Pancreas (tissue), 10 donors: Measurements from ENCODE around the gene C1GALT1C1L. TPM values are rescaled to one million over a fixed set of nuclear protein-coding genes. Genes with fewer than 3 reads are reported as not detected.

Source experiments
- ATAC-seq, 4 donors: fragments of 200-7000 bp; cut with Tn5 transposase; one replicate each; pipeline versions ENCODE4 v1.8.0 to v1.9.1; 2020; ENCODE audit warnings: mild to moderate bottlenecking in 4 of 4, moderate library complexity in 4 of 4
- DNase-seq, 6 donors: peaks; one replicate each; pipeline ENCODE4 v3.0.0-alpha.2; 2020
- FAIRE-seq: peaks from 2 replicates; lab custom pipeline; 2012; peaks lifted over from hg19 to GRCh38; lab: Jason Lieb, UNC
- H3K27ac ChIP-seq, 4 donors: fragments of 200-600 bp; sonication (generic); 1 replicate in 3 of 4; 2 replicates in 1 of 4; pipeline versions ENCODE4 v1.5.0 to v1.8.0; 2020
- H3K27me3 ChIP-seq, 4 donors: fragments of 200-600 bp; one replicate each; pipeline ENCODE4 v1.8.0; 2021
- H3K36me3 ChIP-seq, 3 donors: fragments of 200-600 bp; sonication (generic) in 1 of 3; one replicate each; pipeline versions ENCODE4 v1.5.0 to v1.8.0; 2020 to 2021
- H3K4me1 ChIP-seq, 3 donors: fragments of 200-600 bp; one replicate each; pipeline ENCODE4 v1.8.0; 2021
- H3K4me3 ChIP-seq, 4 donors: fragments of 200-600 bp; sonication (generic) in 2 of 4; one replicate each; pipeline versions ENCODE4 v1.5.0 to v1.8.0; 2020 to 2021
- H3K9me3 ChIP-seq, 4 donors: fragments of 200-600 bp; one replicate each; pipeline ENCODE4 v1.8.0; 2021
- CTCF ChIP-seq, 4 donors: fragments of 200-600 bp; sonication (generic) in 3 of 4; IDR thresholded peaks; one replicate each; pipeline versions ENCODE4 v1.5.0 to v1.8.0; 2021; ENCODE audit warnings: antibody characterized with exemption in 4 of 4
- WGBS, 2 donors: extraction: QIAGEN DNeasy Blood & Tissue Kit; methylation state at CpG; one replicate each; pipeline ENCODE4 v1.1.7; 2013; 5-methylcytosine and 5-hydroxymethylcytosine counted together
- intact Hi-C, 3 donors: fragments of 100-400 bp; cut with DNase I; formaldehyde crosslinking; loops; one replicate each; pipeline versions ENCODE4 v1.11.1 to v1.14.2; 2022
- polyA plus RNA-seq, 2 donors: library from polyadenylated mRNA; stranded (reverse); fragments of 200-250 nt; gene quantifications; one replicate each; pipeline ENCODE4 v1.2.3, GENCODE V29; 2013
- total RNA-seq, 6 donors: library from RNA; stranded (reverse); fragmentation: NEBNext Ultra II Directional in 4 of 6; extraction: Animal tissue kit (Norgen Biotek cat#: 25700) in 4 of 6; gene quantifications; one replicate each; pipeline versions ENCODE4 v1.2.1 to v1.2.4, GENCODE V29; 2021 to 2023
- donor health status: healthy with polysubstance abuse.
- donor health status: DM: no; HTN: no; CAD: no; lungs with moderate emphysema.
- donor health status: DM: no; HTN: no; CAD: no.
- donor health status: control.
- donor health status: control.
- donor health status: Bipolar disorder and iron deficiency.
- donor health status: DM: yes; HTN: yes; CAD: no.
- donor health status: DM: no; HTN: no; CAD: no.
- donor health status: DM: no; HTN: no; CAD: no.
- donor health status: DM: yes; HTN: yes; CAD: no.

Gene C1GALT1C1L
- total and polyA plus RNA-seq, 8 donors = 0.16 to 1.2 (median 0.29) TPM

DNA sequence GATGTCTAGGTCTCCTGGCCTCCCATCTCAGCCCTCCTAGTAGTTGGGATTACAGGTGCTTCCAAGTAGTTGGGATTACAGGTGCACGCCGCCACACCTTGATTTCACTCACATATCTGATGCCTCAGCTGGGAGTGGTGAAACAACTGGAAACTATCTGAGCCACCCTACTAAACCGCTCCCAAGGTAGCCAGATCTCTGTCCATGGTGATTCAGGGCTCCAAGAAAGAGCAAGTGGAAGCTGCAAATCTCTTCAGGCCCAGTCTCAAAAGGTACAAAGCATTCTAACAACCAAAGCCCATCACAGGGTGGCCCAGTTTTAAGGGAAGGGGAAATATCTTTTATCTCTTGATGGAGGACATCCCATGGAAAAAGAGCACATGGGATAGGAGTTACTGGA lies 19.0 kb downstream of the C1GALT1C1L start:
- ATAC-seq = no peak
- Histone ChIP-seq H3K36me3 (no peaks in the 10 kb centered on the region), H3K27me3 (no peaks in the 10 kb centered on the region), H3K9me3 (no peaks in the 10 kb centered on the region), H3K27ac (no peak overlapping the region), H3K4me3 (no peak overlapping the region), H3K4me1 (no peaks in the 10 kb centered on the region)
- 94 to 95% methylated on average over 3 of the region's 3 CpGs for WGBS, 2 donors
- DNase-seq = no peak
- intact Hi-C loops = no loop called here
- no peak for TF ChIP-seq CTCF (IDR thresholded peaks at IDR 0.05)
- FAIRE-seq = no peak

DNA sequence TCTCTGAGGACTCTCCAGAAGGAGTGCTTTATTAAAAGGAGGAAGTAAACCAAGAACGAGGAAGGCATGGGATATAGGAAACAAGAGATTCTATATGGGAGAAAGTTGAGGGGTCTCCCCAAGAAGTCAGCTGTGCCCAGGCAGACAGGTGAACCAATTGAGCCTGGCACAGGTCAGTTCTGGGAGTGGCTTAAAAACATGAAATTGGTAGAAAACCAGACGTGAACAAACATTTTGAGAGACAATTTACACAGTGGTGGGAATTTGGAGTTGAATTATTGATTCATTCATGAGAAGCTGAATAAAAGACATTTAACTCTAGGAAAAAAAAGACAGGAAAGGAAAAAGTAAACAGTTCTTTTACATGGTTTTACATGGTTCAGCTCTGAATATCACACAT lies 22.7 kb downstream of the C1GALT1C1L start:
- no peak overlapping the region for H3K27ac ChIP-seq
- H3K4me3 ChIP-seq = no peak overlapping the region
- DNase-seq (no peak), FAIRE-seq (no peak), ATAC-seq (no peak)
- intact Hi-C loops = no loop called here
- WGBS, 2 donors = 40 to 43% methylated on average over 2 of the region's 2 CpGs
- no peak for TF ChIP-seq CTCF (IDR thresholded peaks at IDR 0.05)
- no peaks in the 10 kb centered on the region for H3K27me3 ChIP-seq
- no peaks in the 10 kb centered on the region for H3K36me3 ChIP-seq
- H3K4me1 ChIP-seq = no peaks in the 10 kb centered on the region
- H3K9me3 ChIP-seq = no peaks in the 10 kb centered on the region

DNA sequence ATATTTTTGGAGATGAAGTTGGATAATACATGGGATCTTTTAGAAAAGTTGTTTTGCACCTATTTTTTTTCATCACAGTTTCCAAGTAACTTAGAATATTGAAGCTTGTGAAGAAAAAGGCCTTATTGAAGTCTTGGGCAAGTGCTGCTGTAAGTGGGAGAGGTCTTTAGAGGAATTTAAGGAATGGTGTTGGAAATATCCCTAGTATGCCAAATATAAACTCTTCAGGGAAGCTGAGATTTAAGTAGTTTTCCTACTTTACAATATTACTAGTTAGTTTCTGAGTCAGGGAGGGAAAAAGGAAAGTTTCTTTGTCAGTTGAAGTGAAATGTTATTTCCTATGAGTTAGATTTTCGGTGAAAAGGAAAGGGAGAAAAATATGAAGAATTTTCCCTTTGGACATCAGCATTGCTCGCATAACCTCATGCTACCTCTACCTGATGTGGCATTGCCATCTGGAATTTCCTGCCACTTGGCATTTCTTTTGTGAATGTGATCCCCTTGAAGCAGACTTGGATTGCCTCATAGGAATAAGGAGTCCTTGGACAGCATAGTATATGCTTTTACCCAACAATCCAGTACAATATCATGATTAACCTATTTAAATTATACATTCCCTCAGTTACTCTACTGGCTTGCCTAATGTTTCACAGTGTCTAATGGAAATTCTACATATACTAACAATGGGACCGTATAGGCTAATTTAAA lies 27.1 kb downstream of the C1GALT1C1L start:
- FAIRE-seq = no peak
- Histone ChIP-seq H3K4me3 (no peak overlapping the region), H3K27me3 (no peaks in the 10 kb centered on the region), H3K4me1 (no peaks in the 10 kb centered on the region), H3K36me3 (no peaks in the 10 kb centered on the region), H3K27ac (no peak overlapping the region), H3K9me3 (no peaks in the 10 kb centered on the region)
- no peak for TF ChIP-seq CTCF (IDR thresholded peaks at IDR 0.05)
- 90 to 92% methylated on average over 3 of the region's 3 CpGs for WGBS, 2 donors
- no peak for ATAC-seq
- intact Hi-C loops = no loop called here
- no peak for DNase-seq

DNA sequence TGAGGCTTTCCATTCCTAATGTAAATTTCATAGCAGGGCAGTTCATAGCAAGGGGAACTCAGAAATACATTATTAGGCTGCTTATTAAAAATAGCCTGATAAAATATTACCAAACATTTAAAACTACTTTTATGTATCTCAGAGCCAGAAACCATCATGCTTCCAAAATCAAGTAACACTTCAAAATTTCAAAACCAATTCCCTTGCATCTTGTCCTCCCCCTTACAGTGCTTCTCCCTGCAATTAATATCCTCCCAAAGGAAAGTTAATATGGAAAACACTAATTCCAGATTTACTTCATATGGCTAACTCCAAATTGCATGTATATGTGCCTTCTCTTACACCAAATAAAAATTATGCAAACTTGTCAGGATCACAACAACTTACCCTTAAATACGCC lies 32.5 kb downstream of the C1GALT1C1L start:
- Histone ChIP-seq H3K27me3 (no peaks in the 10 kb centered on the region), H3K9me3 (no peaks in the 10 kb centered on the region), H3K27ac (no peak overlapping the region), H3K36me3 (no peaks in the 10 kb centered on the region), H3K4me1 (no peaks in the 10 kb centered on the region), H3K4me3 (no peak overlapping the region)
- ATAC-seq = no peak
- no peak for FAIRE-seq
- no peak for DNase-seq
- intact Hi-C loops = no loop called here
- 93 to 98% methylated on average over 1 of the region's 1 CpG for WGBS, 2 donors
- TF ChIP-seq CTCF (IDR thresholded peaks at IDR 0.05) = no peak

DNA sequence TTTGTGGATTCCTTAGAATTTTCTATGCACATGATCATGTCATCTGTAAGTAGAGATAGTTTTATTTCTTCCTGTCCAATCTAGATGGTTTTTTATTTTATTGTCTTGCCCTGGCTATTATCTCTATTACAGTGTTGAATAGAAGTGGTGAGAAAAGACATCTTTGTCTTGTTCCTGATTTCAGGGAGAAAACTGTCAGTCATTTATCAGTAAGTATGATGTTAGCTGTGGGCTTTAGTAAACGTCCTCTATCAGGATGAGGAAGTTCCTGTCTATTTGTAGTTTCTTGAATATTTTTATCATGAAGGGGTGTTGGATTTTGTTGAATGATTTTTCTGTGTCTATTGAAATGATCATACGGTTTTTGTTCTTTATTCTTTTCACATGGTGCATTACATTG lies 33.9 kb downstream of the C1GALT1C1L start:
- no peaks in the 10 kb centered on the region for H3K9me3 ChIP-seq
- TF ChIP-seq CTCF (IDR thresholded peaks at IDR 0.05) = no peak
- FAIRE-seq (no peak), DNase-seq (no peak), ATAC-seq (no peak)
- intact Hi-C loops = no loop called here
- no peaks in the 10 kb centered on the region for H3K27me3 ChIP-seq
- WGBS, 2 donors = 43 to 46% methylated on average over 2 of the region's 2 CpGs
- no peak overlapping the region for H3K27ac ChIP-seq
- no peaks in the 10 kb centered on the region for H3K36me3 ChIP-seq
- no peaks in the 10 kb centered on the region for H3K4me1 ChIP-seq
- H3K4me3 ChIP-seq = no peak overlapping the region
